A673 (cell line): Measurements from ENCODE around the gene TMPRSS11B. TPM values are rescaled to one million over a fixed set of nuclear protein-coding genes. Genes with fewer than 3 reads are reported as not detected.

Experiments
- BruUV-seq: library from RNA; stranded (reverse); fragments of 400-500 nt; replicated peaks from 2 replicates; lab custom pipeline; 2021; lab: Mats Ljungman, UMichigan
- CTCF ChIA-PET: fragments of 300-600 bp; sonication (Branson Sonifier 250); formaldehyde crosslinking; loops from one replicate; lab custom pipeline; 2022; ENCODE audit warnings: antibody characterized with exemption; lab: Charles Lee
- POLR2A ChIA-PET: fragments of 300-600 bp; sonication (Branson Sonifier 250); formaldehyde crosslinking; loops from one replicate; lab custom pipeline; 2022; ENCODE audit warnings: antibody characterized with exemption; ENCODE audit not compliant: low non-redundant PET; lab: Charles Lee
- DNase-seq: peaks from one replicate; pipeline ENCODE4 v3.0.0-alpha.2; 2015; ENCODE audit warnings: low spot score
- H3K27ac ChIP-seq: fragments of 200-600 bp; sonication (generic); 2 replicates; pipeline ENCODE4 v1.5.1; 2016; ENCODE audit warnings: mixed run types, low read depth, mild to moderate bottlenecking, mixed read lengths, antibody characterized with exemption, low read length; ENCODE audit not compliant: poor library complexity, severe bottlenecking
- H3K27me3 ChIP-seq: fragments of 200-600 bp; sonication (generic); replicated peaks from 2 replicates; pipeline ENCODE4 v1.6.1; 2017; ENCODE audit warnings: mixed run types, low read depth, mild to moderate bottlenecking, mixed read lengths, antibody characterized with exemption, low read length; ENCODE audit not compliant: insufficient read depth, poor library complexity
- H3K36me3 ChIP-seq: fragments of 200-600 bp; sonication (generic); 2 replicates; pipeline ENCODE4 v1.6.1; 2016; ENCODE audit warnings: mixed run types, mild to moderate bottlenecking, mixed read lengths, antibody characterized with exemption, low read length; ENCODE audit not compliant: insufficient read depth, poor library complexity, severe bottlenecking
- H3K4me1 ChIP-seq: fragments of 200-600 bp; sonication (generic); 2 replicates; pipeline ENCODE4 v1.6.1; 2017; ENCODE audit warnings: mixed run types, mild to moderate bottlenecking, mixed read lengths, antibody characterized with exemption, low read length; ENCODE audit not compliant: insufficient read depth, poor library complexity, severe bottlenecking
- H3K4me3 ChIP-seq: fragments of 200-600 bp; sonication (generic); 2 replicates; pipeline ENCODE4 v1.5.1; 2016; ENCODE audit warnings: low read depth, mixed run types, mild to moderate bottlenecking, mixed read lengths, low read length; ENCODE audit not compliant: poor library complexity, severe bottlenecking
- H3K9me3 ChIP-seq: fragments of 200-600 bp; sonication (generic); 2 replicates; pipeline ENCODE4 v1.6.1; 2016; ENCODE audit warnings: mixed run types, low read depth, mild to moderate bottlenecking, mixed read lengths, antibody characterized with exemption, low read length; ENCODE audit not compliant: poor library complexity, severe bottlenecking
- CTCF ChIP-seq: fragments of 300-800, 200-600 bp; sonication (generic); conservative IDR thresholded peaks from 2 replicates; pipeline ENCODE4 v1.5.1; 2017; ENCODE audit warnings: low read depth, mild to moderate bottlenecking, antibody characterized with exemption, low read length, moderate library complexity, mixed read lengths
- EZH2 ChIP-seq: fragments of 200-600 bp; sonication (generic); IDR thresholded peaks from 2 replicates; pipeline ENCODE4 v1.6.1; 2017; ENCODE audit warnings: borderline replicate concordance, low read depth, mild to moderate bottlenecking, mixed read lengths, antibody characterized with exemption, low read length; ENCODE audit not compliant: poor library complexity, severe bottlenecking
- intact Hi-C: fragments of 100-400 bp; cut with micrococcal nuclease; formaldehyde crosslinking; loops from one replicate; pipeline ENCODE4 v1.10.0; 2022; ENCODE audit not compliant: unreplicated experiment
- total RNA-seq: library from RNA; stranded (reverse); gene quantifications from 2 replicates; pipeline ENCODE4 v1.2.3, GENCODE V29; 2021

Gene TMPRSS11B
- total RNA-seq, 1 experiment from 2014 or later, result not detected

GRCh38 chr4:68278029-68278428 is 32.5 kb upstream of the TMPRSS11B start:
- POLR2A ChIA-PET, result no interaction called here
- CTCF ChIA-PET, result no interaction called here
- BruUV-seq, result no TSS peak
- Histone ChIP-seq H3K9me3 (no peaks in the 10 kb centered on the region), H3K4me1 (no peaks in the 10 kb centered on the region), H3K36me3 (no peaks in the 10 kb centered on the region), H3K4me3 (no peak overlapping the region), H3K27ac (no peak overlapping the region), H3K27me3 (no peaks in the 10 kb centered on the region)
- no peak for TF ChIP-seq CTCF
- no peak for TF ChIP-seq EZH2
- DNase-seq, result no peak
- intact Hi-C loops, result loop anchor here (10.0 kb wide), 1 partner anchor 1337 kb away; no protein-coding TSS in a partner anchor

- intact Hi-C loops, result loop anchor here (10.0 kb wide), 1 partner anchor 1337 kb away; no protein-coding TSS in a partner anchor
- ChIA-PET POLR2A (no interaction called here), CTCF (no interaction called here)
- no peaks in the 10 kb centered on the region for H3K36me3 ChIP-seq
- no peaks in the 10 kb centered on the region for H3K27me3 ChIP-seq
- BruUV-seq, result no TSS peak
- TF ChIP-seq EZH2 (no peak), CTCF (no peak)
- no peak overlapping the region for H3K4me3 ChIP-seq
- no peak for DNase-seq
- no peaks in the 10 kb centered on the region for H3K9me3 ChIP-seq
- H3K27ac ChIP-seq, result no peak overlapping the region
- H3K4me1 ChIP-seq, result no peaks in the 10 kb centered on the region
These were observed 32.1 kb upstream of the TMPRSS11B start for GRCh38 chr4:68277627-68278026.

- CTCF ChIA-PET, result no interaction called here
- BruUV-seq, result no TSS peak
- TF ChIP-seq CTCF, result no peak
- TF ChIP-seq EZH2, result no peak
- no peak for DNase-seq
- POLR2A ChIA-PET, result no interaction called here
- H3K9me3 ChIP-seq, result no peaks in the 10 kb centered on the region
- no peak overlapping the region for H3K27ac ChIP-seq
- H3K27me3 ChIP-seq, result no peaks in the 10 kb centered on the region
- no peaks in the 10 kb centered on the region for H3K36me3 ChIP-seq
- H3K4me1 ChIP-seq, result no peaks in the 10 kb centered on the region
- no peak overlapping the region for H3K4me3 ChIP-seq
- intact Hi-C loops, result loop anchor here (2.0 to 10.0 kb wide), 2 partner anchors 104 to 1342 kb away; no protein-coding TSS in a partner anchor
These were observed 27.4 kb upstream of the TMPRSS11B start for GRCh38 chr4:68272860-68273259.
